ENCODE results near the gene MPPED2. TPM values are rescaled to one million over a fixed set of nuclear protein-coding genes. Genes with fewer than 3 reads are reported as not detected.

The MPPED2 gene
- total RNA-seq, 1 donor from 2014 or later = 25.9 TPM

DNA sequence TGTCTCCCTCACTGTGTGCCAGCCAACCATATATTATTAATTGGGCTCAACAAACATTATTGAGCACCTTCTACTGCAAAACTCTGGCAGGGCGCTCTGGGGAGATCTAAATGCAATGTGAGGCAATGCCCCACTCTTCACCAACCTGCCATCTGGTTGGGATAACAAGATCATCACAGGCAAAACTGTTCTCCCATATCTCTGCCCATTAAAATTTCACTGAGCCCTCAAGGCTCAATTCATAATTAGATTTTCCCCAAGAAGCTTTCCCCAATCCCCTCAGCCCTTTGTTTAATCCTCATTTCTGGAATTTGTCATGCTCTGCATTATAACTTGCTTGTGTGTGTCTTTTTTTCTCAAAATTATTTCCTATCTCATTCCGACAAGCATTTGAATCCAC lies 156.6 kb downstream of the MPPED2 start:
- H3K36me3 Mint-ChIP-seq (ENCODE audit: insufficient read depth) = no peaks in the 10 kb centered on the region
- peaks cover 22% of the 10 kb centered on the region for H3K4me1 Mint-ChIP-seq (ENCODE audit: low read depth)
- no peak overlapping the region for H3K27ac Mint-ChIP-seq
- H3K27me3 Mint-ChIP-seq = no peaks in the 10 kb centered on the region
- H3K4me3 Mint-ChIP-seq (ENCODE audit: low read depth) = no peak overlapping the region
- no peak for DNase-seq (ENCODE audit: low spot score, unreplicated experiment)
- H3K9me3 Mint-ChIP-seq (ENCODE audit: low read depth) = no peaks in the 10 kb centered on the region
- TF ChIP-seq CTCF (IDR thresholded peaks at IDR 0.05; ENCODE audit: unreplicated experiment) = no peak

GRCh38 chr11:30426781-30427180 lies 159.4 kb downstream of the MPPED2 start:
- H3K27ac Mint-ChIP-seq = no peak overlapping the region

GRCh38 chr11:30424844-30425243 lies 161.3 kb downstream of the MPPED2 start:
- TF ChIP-seq CTCF (IDR thresholded peaks at IDR 0.05; ENCODE audit: unreplicated experiment) = no peak
- no peak overlapping the region for H3K27ac Mint-ChIP-seq
- no peaks in the 10 kb centered on the region for H3K9me3 Mint-ChIP-seq (ENCODE audit: low read depth)
- no peak overlapping the region for H3K4me3 Mint-ChIP-seq (ENCODE audit: low read depth)
- H3K36me3 Mint-ChIP-seq (ENCODE audit: insufficient read depth) = no peaks in the 10 kb centered on the region
- H3K27me3 Mint-ChIP-seq = no peaks in the 10 kb centered on the region
- no peak for DNase-seq (ENCODE audit: low spot score, unreplicated experiment)
- peaks cover 38% of the 10 kb centered on the region for H3K4me1 Mint-ChIP-seq (ENCODE audit: low read depth)

More at GRCh38 chr11:30426781-30427180, 159.4 kb downstream of the MPPED2 start:
- Mint-ChIP-seq H3K4me3 (ENCODE audit: low read depth) (no peak overlapping the region), H3K4me1 (ENCODE audit: low read depth) (peaks cover 35% of the 10 kb centered on the region), H3K9me3 (ENCODE audit: low read depth) (no peaks in the 10 kb centered on the region), H3K36me3 (ENCODE audit: insufficient read depth) (no peaks in the 10 kb centered on the region), H3K27me3 (no peaks in the 10 kb centered on the region)
- TF ChIP-seq CTCF (IDR thresholded peaks at IDR 0.05; ENCODE audit: unreplicated experiment) = no peak
- DNase-seq (ENCODE audit: low spot score, unreplicated experiment) = no peak

DNA sequence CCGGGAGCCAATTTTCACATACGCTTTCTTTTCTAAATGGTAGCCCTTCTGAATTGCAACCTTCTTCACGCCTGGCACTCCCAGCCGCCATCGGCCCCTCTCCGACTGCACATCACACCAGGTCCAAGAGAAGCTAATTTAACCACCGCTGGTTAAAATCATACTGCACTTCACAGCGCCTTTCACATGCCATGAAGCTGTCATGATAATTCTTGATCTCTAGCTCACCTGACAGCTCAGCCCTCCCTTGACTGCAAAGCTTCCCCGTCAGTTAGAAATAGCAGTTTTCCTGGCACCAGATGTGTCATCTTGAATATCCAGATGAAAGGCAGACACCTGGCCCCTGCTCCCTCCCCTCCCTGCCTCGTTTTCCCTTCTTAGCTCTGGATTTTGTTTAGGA lies 161.8 kb downstream of the MPPED2 start:
- H3K9me3 Mint-ChIP-seq (ENCODE audit: low read depth) = no peaks in the 10 kb centered on the region
- no peak for TF ChIP-seq CTCF (IDR thresholded peaks at IDR 0.05; ENCODE audit: unreplicated experiment)
- no peak overlapping the region for H3K4me3 Mint-ChIP-seq (ENCODE audit: low read depth)
- no peaks in the 10 kb centered on the region for H3K27me3 Mint-ChIP-seq
- peaks cover 33% of the 10 kb centered on the region for H3K4me1 Mint-ChIP-seq (ENCODE audit: low read depth)
- no peak for DNase-seq (ENCODE audit: low spot score, unreplicated experiment)
- H3K27ac Mint-ChIP-seq = no peak overlapping the region
- no peaks in the 10 kb centered on the region for H3K36me3 Mint-ChIP-seq (ENCODE audit: insufficient read depth)

- H3K36me3 Mint-ChIP-seq (ENCODE audit: insufficient read depth) = no peaks in the 10 kb centered on the region
- no peaks in the 10 kb centered on the region for H3K27me3 Mint-ChIP-seq
- H3K9me3 Mint-ChIP-seq (ENCODE audit: low read depth) = no peaks in the 10 kb centered on the region
- peaks cover 28% of the 10 kb centered on the region for H3K4me1 Mint-ChIP-seq (ENCODE audit: low read depth)
- no peak for DNase-seq (ENCODE audit: low spot score, unreplicated experiment)
- TF ChIP-seq CTCF (IDR thresholded peaks at IDR 0.05; ENCODE audit: unreplicated experiment) = no peak
- no peak overlapping the region for H3K27ac Mint-ChIP-seq
- no peak overlapping the region for H3K4me3 Mint-ChIP-seq (ENCODE audit: low read depth)
Observed at GRCh38 chr11:30423886-30424285, 162.3 kb downstream of the MPPED2 start.
